Tibial nerve (tissue), 4 donors: ENCODE results near the gene KIF3C.

Source experiments
- EP300 ChIP-seq, 2 donors: sonication (generic); formaldehyde crosslinking; IDR thresholded peaks; one replicate each; pipeline ENCODE4 v1.6.1; 2017; ENCODE audit warnings: antibody characterized with exemption in 2 of 2, mild to moderate bottlenecking in 1 of 2
- POLR2A ChIP-seq, 2 donors: fragments of 450-650 bp; IDR thresholded peaks; one replicate each; pipeline ENCODE4 v1.6.1; 2017; ENCODE audit warnings: antibody characterized with exemption in 2 of 2, mild to moderate bottlenecking in 2 of 2, moderate library complexity in 2 of 2
- TF ChIP-seq, protein P1 (sequence below), 5 experiments: fragments of 200-600 bp in 3 of 5; fragments of 450-650 bp in 2 of 5; sonication (generic) in 3 of 5; IDR thresholded peaks; one replicate each; pipeline ENCODE4 v1.5.1; 2016 to 2019; ENCODE audit warnings: antibody characterized with exemption in 5 of 5, mild to moderate bottlenecking in 3 of 5, moderate library complexity in 2 of 5

DNA sequence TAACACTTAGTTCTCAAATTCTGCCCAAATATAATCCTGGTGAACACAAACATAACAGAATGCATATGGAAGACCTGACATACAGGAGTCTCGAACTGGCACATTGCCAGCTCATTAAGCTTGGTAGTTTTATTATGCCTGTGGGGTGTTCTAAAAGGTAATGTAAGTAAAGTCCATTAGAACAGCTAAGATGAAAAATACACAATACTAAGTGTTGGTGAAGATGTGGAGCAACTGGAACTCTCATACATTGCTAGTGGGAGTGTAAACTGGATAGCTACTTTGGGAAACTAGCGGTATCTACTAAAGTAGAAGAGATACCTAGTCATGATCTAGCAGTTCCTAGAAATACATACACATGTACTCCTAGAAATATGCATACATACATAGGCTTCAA is 27.3 kb upstream of the KIF3C start:
- no peak for TF ChIP-seq POLR2A (IDR thresholded peaks at IDR 0.05)
- TF ChIP-seq, protein P1, sequence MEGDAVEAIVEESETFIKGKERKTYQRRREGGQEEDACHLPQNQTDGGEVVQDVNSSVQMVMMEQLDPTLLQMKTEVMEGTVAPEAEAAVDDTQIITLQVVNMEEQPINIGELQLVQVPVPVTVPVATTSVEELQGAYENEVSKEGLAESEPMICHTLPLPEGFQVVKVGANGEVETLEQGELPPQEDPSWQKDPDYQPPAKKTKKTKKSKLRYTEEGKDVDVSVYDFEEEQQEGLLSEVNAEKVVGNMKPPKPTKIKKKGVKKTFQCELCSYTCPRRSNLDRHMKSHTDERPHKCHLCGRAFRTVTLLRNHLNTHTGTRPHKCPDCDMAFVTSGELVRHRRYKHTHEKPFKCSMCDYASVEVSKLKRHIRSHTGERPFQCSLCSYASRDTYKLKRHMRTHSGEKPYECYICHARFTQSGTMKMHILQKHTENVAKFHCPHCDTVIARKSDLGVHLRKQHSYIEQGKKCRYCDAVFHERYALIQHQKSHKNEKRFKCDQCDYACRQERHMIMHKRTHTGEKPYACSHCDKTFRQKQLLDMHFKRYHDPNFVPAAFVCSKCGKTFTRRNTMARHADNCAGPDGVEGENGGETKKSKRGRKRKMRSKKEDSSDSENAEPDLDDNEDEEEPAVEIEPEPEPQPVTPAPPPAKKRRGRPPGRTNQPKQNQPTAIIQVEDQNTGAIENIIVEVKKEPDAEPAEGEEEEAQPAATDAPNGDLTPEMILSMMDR (IDR thresholded peaks at IDR 0.05) = no peak
- no peak for TF ChIP-seq EP300 (IDR thresholded peaks at IDR 0.05)
